HepG2 (cell line): ENCODE data around the gene CCDC201. TPM values are rescaled to one million over a fixed set of nuclear protein-coding genes. Genes with fewer than 3 reads are reported as not detected.

Source experiments
- BCL6 ChIP-seq: IDR thresholded peaks from 2 replicates; pipeline ENCODE4 v1.6.1; 2016; ENCODE audit warnings: missing genetic modification reagents, missing compliant biosample characterization
- EHMT2 ChIP-seq: fragments of 200-600 bp; sonication (generic); IDR thresholded peaks from 2 replicates; pipeline ENCODE4 v1.7.0; 2017; ENCODE audit warnings: antibody characterized with exemption, low read depth, low read length, borderline replicate concordance
- IKZF1 ChIP-seq: fragments of 450-650 bp; IDR thresholded peaks from 2 replicates; pipeline ENCODE4 v1.7.1; 2016
- MYC ChIP-seq: sonication (generic); formaldehyde crosslinking; IDR thresholded peaks from 2 replicates; pipeline ENCODE4 v1.9.0; 2021; ENCODE audit warnings: missing genetic modification reagents, borderline replicate concordance
- NCOR1 ChIP-seq: fragments of 200-600 bp; sonication (generic); IDR thresholded peaks from 2 replicates; pipeline ENCODE4 v1.7.0; 2017; ENCODE audit warnings: antibody characterized with exemption, low read length, borderline replicate concordance
- NFIC ChIP-seq: IDR thresholded peaks from 2 replicates; pipeline ENCODE4 v1.6.1; 2012; ENCODE audit warnings: mild to moderate bottlenecking, low read length, inconsistent platforms
- SETDB1 ChIP-seq: sonication (generic); formaldehyde crosslinking; IDR thresholded peaks from 2 replicates; pipeline ENCODE4 v1.5.1; 2020; ENCODE audit warnings: missing genetic modification reagents, mild to moderate bottlenecking, borderline replicate concordance
- ZMAT3 ChIP-seq: sonication (generic); formaldehyde crosslinking; conservative IDR thresholded peaks from 2 replicates; pipeline ENCODE4 v1.7.0; 2021; ENCODE audit warnings: missing genetic modification reagents
- ZNF274 ChIP-seq: sonication (generic); formaldehyde crosslinking; IDR thresholded peaks from 2 replicates; pipeline ENCODE4 v1.5.1; 2020; ENCODE audit warnings: mild to moderate bottlenecking, missing genetic modification reagents
- ZNF446 ChIP-seq: sonication (generic); formaldehyde crosslinking; IDR thresholded peaks from 2 replicates; pipeline ENCODE4 v1.5.0; 2020; ENCODE audit warnings: mild to moderate bottlenecking, missing genetic modification reagents
- ZNF558 ChIP-seq: sonication (generic); formaldehyde crosslinking; IDR thresholded peaks from 2 replicates; pipeline ENCODE4 v1.9.0; 2022; ENCODE audit warnings: mild to moderate bottlenecking, missing genetic modification reagents, borderline replicate concordance
- ZNF569 ChIP-seq: sonication (generic); formaldehyde crosslinking; IDR thresholded peaks from 2 replicates; pipeline ENCODE4 v1.5.0; 2020; ENCODE audit warnings: mild to moderate bottlenecking, missing genetic modification reagents, moderate library complexity, borderline replicate concordance
- polyA plus RNA-seq, 8 experiments: library from polyadenylated mRNA; depleted of rRNA in 3 of 8; stranded (reverse) in 7 of 8; unstranded in 1 of 8; fragments of >200 nt; fragmentation: Illumina TruSeq in 4 of 8; extraction: Trizol in 4 of 8; gene quantifications; 2 replicates each; pipeline versions ENCODE4 v1.2.1 to v1.2.3, GENCODE V29; 2011 to 2016; ENCODE audit warnings: low read depth in 4 of 8, missing spikeins in 1 of 8, mixed read lengths in 1 of 8; ENCODE audit not compliant: insufficient read depth in 1 of 8
- total RNA-seq, 5 experiments: library from RNA; depleted of rRNA; stranded (reverse); fragments of >200 nt; fragmentation: Illumina TruSeq; extraction: Trizol; gene quantifications; 2 replicates each; pipeline ENCODE4 v1.2.3, GENCODE V29; 2016; ENCODE audit warnings: low read depth in 1 of 5
- TF ChIP-seq, protein P1 (sequence below): IDR thresholded peaks from 2 replicates; pipeline ENCODE4 v1.6.1; 2016; ENCODE audit warnings: mild to moderate bottlenecking
- TF ChIP-seq, protein P2 (sequence below): sonication (generic); formaldehyde crosslinking; IDR thresholded peaks from 2 replicates; pipeline ENCODE4 v1.4.0; 2020; ENCODE audit warnings: mild to moderate bottlenecking, low read depth, missing genetic modification reagents
- TF ChIP-seq, protein P3 (sequence below): sonication (generic); formaldehyde crosslinking; IDR thresholded peaks from 2 replicates; pipeline ENCODE4 v1.5.1; 2020; ENCODE audit warnings: mild to moderate bottlenecking, missing genetic modification reagents, borderline replicate concordance
- TF ChIP-seq, protein P4 (sequence below): sonication (generic); formaldehyde crosslinking; IDR thresholded peaks from 2 replicates; pipeline ENCODE4 v1.8.1; 2023; ENCODE audit warnings: missing genetic modification reagents, mild to moderate bottlenecking, borderline replicate concordance
- TF ChIP-seq, protein P5 (sequence below): sonication (generic); formaldehyde crosslinking; IDR thresholded peaks from 2 replicates; pipeline ENCODE4 v1.5.0; 2020; ENCODE audit warnings: mild to moderate bottlenecking, missing genetic modification reagents

The CCDC201 gene
- total and polyA plus RNA-seq, 2 of the 13 experiments (the other 11 are each of a cell fraction or from before 2014, with no cell fraction given) = 0.92 TPM; not detected in 1

- TF ChIP-seq, protein P1, sequence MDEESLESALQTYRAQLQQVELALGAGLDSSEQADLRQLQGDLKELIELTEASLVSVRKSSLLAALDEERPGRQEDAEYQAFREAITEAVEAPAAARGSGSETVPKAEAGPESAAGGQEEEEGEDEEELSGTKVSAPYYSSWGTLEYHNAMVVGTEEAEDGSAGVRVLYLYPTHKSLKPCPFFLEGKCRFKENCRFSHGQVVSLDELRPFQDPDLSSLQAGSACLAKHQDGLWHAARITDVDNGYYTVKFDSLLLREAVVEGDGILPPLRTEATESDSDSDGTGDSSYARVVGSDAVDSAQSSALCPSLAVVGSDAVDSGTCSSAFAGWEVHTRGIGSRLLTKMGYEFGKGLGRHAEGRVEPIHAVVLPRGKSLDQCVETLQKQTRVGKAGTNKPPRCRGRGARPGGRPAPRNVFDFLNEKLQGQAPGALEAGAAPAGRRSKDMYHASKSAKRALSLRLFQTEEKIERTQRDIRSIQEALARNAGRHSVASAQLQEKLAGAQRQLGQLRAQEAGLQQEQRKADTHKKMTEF (CRISPR knock-in tag) = peak; percentile 100
- TF ChIP-seq ZMAT3 (CRISPR knock-in tag) (peak; percentile 93; the same call in 1 of the 2 replicates), SETDB1 (no peak), BCL6 (CRISPR knock-in tag) (peak; percentile 96), NCOR1 (peak; percentile 98; the same call in 1 of the 2 replicates), IKZF1 (no peak), MYC (CRISPR knock-in tag) (peak; percentile 75; the same call in 1 of the 2 replicates), ZNF446 (CRISPR knock-in tag) (no peak), EHMT2 (0 out of 2 replicates have a peak, but pooled peaks have one; percentile 53), ZNF274 (no peak), NFIC (no peak), ZNF558 (CRISPR knock-in tag) (no peak; the same call in 1 of the 2 replicates), ZNF569 (CRISPR knock-in tag) (peak; percentile 73; the same call in 1 of the 2 replicates)
- TF ChIP-seq, protein P2, sequence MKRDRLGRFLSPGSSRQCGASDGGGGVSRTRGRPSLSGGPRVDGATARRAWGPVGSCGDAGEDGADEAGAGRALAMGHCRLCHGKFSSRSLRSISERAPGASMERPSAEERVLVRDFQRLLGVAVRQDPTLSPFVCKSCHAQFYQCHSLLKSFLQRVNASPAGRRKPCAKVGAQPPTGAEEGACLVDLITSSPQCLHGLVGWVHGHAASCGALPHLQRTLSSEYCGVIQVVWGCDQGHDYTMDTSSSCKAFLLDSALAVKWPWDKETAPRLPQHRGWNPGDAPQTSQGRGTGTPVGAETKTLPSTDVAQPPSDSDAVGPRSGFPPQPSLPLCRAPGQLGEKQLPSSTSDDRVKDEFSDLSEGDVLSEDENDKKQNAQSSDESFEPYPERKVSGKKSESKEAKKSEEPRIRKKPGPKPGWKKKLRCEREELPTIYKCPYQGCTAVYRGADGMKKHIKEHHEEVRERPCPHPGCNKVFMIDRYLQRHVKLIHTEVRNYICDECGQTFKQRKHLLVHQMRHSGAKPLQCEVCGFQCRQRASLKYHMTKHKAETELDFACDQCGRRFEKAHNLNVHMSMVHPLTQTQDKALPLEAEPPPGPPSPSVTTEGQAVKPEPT (CRISPR knock-in tag) = peak; percentile 80; the same call in 1 of the 2 replicates
- TF ChIP-seq, protein P3, sequence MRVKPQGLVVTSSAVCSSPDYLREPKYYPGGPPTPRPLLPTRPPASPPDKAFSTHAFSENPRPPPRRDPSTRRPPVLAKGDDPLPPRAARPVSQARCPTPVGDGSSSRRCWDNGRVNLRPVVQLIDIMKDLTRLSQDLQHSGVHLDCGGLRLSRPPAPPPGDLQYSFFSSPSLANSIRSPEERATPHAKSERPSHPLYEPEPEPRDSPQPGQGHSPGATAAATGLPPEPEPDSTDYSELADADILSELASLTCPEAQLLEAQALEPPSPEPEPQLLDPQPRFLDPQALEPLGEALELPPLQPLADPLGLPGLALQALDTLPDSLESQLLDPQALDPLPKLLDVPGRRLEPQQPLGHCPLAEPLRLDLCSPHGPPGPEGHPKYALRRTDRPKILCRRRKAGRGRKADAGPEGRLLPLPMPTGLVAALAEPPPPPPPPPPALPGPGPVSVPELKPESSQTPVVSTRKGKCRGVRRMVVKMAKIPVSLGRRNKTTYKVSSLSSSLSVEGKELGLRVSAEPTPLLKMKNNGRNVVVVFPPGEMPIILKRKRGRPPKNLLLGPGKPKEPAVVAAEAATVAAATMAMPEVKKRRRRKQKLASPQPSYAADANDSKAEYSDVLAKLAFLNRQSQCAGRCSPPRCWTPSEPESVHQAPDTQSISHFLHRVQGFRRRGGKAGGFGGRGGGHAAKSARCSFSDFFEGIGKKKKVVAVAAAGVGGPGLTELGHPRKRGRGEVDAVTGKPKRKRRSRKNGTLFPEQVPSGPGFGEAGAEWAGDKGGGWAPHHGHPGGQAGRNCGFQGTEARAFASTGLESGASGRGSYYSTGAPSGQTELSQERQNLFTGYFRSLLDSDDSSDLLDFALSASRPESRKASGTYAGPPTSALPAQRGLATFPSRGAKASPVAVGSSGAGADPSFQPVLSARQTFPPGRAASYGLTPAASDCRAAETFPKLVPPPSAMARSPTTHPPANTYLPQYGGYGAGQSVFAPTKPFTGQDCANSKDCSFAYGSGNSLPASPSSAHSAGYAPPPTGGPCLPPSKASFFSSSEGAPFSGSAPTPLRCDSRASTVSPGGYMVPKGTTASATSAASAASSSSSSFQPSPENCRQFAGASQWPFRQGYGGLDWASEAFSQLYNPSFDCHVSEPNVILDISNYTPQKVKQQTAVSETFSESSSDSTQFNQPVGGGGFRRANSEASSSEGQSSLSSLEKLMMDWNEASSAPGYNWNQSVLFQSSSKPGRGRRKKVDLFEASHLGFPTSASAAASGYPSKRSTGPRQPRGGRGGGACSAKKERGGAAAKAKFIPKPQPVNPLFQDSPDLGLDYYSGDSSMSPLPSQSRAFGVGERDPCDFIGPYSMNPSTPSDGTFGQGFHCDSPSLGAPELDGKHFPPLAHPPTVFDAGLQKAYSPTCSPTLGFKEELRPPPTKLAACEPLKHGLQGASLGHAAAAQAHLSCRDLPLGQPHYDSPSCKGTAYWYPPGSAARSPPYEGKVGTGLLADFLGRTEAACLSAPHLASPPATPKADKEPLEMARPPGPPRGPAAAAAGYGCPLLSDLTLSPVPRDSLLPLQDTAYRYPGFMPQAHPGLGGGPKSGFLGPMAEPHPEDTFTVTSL (CRISPR knock-in tag) = peak; percentile 94
- TF ChIP-seq, protein P4, sequence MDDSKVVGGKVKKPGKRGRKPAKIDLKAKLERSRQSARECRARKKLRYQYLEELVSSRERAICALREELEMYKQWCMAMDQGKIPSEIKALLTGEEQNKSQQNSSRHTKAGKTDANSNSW (CRISPR knock-in tag) = peak; percentile 35; the same call in 1 of the 2 replicates
- TF ChIP-seq, protein P5, sequence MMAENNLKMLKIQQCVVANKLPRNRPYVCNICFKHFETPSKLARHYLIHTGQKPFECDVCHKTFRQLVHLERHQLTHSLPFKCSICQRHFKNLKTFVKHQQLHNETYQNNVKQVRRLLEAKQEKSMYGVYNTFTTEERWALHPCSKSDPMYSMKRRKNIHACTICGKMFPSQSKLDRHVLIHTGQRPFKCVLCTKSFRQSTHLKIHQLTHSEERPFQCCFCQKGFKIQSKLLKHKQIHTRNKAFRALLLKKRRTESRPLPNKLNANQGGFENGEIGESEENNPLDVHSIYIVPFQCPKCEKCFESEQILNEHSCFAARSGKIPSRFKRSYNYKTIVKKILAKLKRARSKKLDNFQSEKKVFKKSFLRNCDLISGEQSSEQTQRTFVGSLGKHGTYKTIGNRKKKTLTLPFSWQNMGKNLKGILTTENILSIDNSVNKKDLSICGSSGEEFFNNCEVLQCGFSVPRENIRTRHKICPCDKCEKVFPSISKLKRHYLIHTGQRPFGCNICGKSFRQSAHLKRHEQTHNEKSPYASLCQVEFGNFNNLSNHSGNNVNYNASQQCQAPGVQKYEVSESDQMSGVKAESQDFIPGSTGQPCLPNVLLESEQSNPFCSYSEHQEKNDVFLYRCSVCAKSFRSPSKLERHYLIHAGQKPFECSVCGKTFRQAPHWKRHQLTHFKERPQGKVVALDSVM (CRISPR knock-in tag) = peak; percentile 56
These were observed 9.0 kb upstream of the CCDC201 start (continued) for GRCh38 chr7:45881759-45882464.
